Measurements from ENCODE around the gene GPR161.
"Not testable (repeated sequence)": the region's sequence is repeated elsewhere in the genome, so short reads cannot be mapped to it uniquely, and the experiment has no call there.

Gene GPR161

GRCh38 chr1:168086438-168086837, 50.3 kb downstream of the GPR161 start:
- no peak for DNase-seq (ENCODE audit: low read depth)

- no peak for DNase-seq (ENCODE audit: low read depth)
Observed at GRCh38 chr1:168085401-168085872, 51.3 kb downstream of the GPR161 start.

- no peak for DNase-seq (ENCODE audit: low read depth)
Observed at GRCh38 chr1:168084396-168085231, 52.1 kb downstream of the GPR161 start.

- no peak for DNase-seq (ENCODE audit: low read depth)
Observed at GRCh38 chr1:168083456-168084325, 53.0 kb downstream of the GPR161 start.

GRCh38 chr1:168082008-168082876, 54.5 kb downstream of the GPR161 start:
- peak; percentile 52 for DNase-seq (ENCODE audit: low read depth)

- peak; percentile 85 for DNase-seq (ENCODE audit: low read depth)
Observed at GRCh38 chr1:168081373-168082007, 55.2 kb downstream of the GPR161 start.

- DNase-seq (ENCODE audit: low read depth), result peak; percentile 16
Observed at GRCh38 chr1:168079761-168080160, 57.0 kb downstream of the GPR161 start.

- DNase-seq (ENCODE audit: low read depth), result no peak
Observed at GRCh38 chr1:168069384-168069783, 67.3 kb downstream of the GPR161 start.

GRCh38 chr1:168065506-168065905, 71.2 kb downstream of the GPR161 start:
- no peak for DNase-seq (ENCODE audit: low read depth)

GRCh38 chr1:168064216-168064615, 72.5 kb downstream of the GPR161 start:
- DNase-seq (ENCODE audit: low read depth), result no peak

- DNase-seq (ENCODE audit: low read depth), result no peak
Observed at GRCh38 chr1:168057921-168058320, 78.8 kb downstream of the GPR161 start.

GRCh38 chr1:168057355-168057754, 79.4 kb downstream of the GPR161 start:
- DNase-seq (ENCODE audit: low read depth), result no peak

GRCh38 chr1:168056152-168056551, 80.6 kb downstream of the GPR161 start:
- DNase-seq (ENCODE audit: low read depth), result not testable (repeated sequence)

- DNase-seq (ENCODE audit: low read depth), result no peak
Observed at GRCh38 chr1:168054117-168054516, 82.6 kb downstream of the GPR161 start.

- no peak for DNase-seq (ENCODE audit: low read depth)
Observed at GRCh38 chr1:168053681-168054080, 83.0 kb downstream of the GPR161 start.

GRCh38 chr1:168050880-168051279, 85.8 kb downstream of the GPR161 start:
- DNase-seq (ENCODE audit: low read depth), result no peak

GRCh38 chr1:168050307-168050706, 86.4 kb downstream of the GPR161 start:
- DNase-seq (ENCODE audit: low read depth), result no peak

GRCh38 chr1:168045311-168045710, 91.4 kb downstream of the GPR161 start:
- no peak for DNase-seq (ENCODE audit: low read depth)

- no peak for DNase-seq (ENCODE audit: low read depth)
Observed at GRCh38 chr1:168042362-168042761, 94.4 kb downstream of the GPR161 start.

- DNase-seq (ENCODE audit: low read depth), result no peak
Observed at GRCh38 chr1:168035345-168035744, 101.4 kb downstream of the GPR161 start.

GRCh38 chr1:168032029-168032428, 104.7 kb downstream of the GPR161 start:
- no peak for DNase-seq (ENCODE audit: low read depth)
